HG02798 (cell line): Measurements from ENCODE around the gene ENTPD5.
"Not testable (repeated sequence)": the region's sequence is repeated elsewhere in the genome, so short reads cannot be mapped to it uniquely, and the experiment has no call there.

ENCODE experiments used
- ATAC-seq: cut with Tn5 transposase; IDR thresholded peaks from one replicate; pipeline ENCODE4 v1.9.1; 2021; ENCODE audit warnings: mild to moderate bottlenecking; ENCODE audit not compliant: unreplicated experiment, poor library complexity

The ENTPD5 gene

GRCh38 chr14:74008843-74009499 is 10.1 kb downstream of the ENTPD5 start:
- ATAC-seq = no peak

- ATAC-seq = not testable (repeated sequence)
These were observed 13.4 kb downstream of the ENTPD5 start for GRCh38 chr14:74005664-74006063.

GRCh38 chr14:73998726-73999125 is 20.4 kb downstream of the ENTPD5 start:
- no peak for ATAC-seq

GRCh38 chr14:73997944-73998447 is 21.1 kb downstream of the ENTPD5 start:
- ATAC-seq = no peak

- ATAC-seq = no peak
These were observed 21.8 kb downstream of the ENTPD5 start for GRCh38 chr14:73997108-73997943.

GRCh38 chr14:73996731-73997107 is 22.4 kb downstream of the ENTPD5 start:
- ATAC-seq = no peak

GRCh38 chr14:73995977-73996378 is 23.1 kb downstream of the ENTPD5 start:
- ATAC-seq = no peak

- not testable (repeated sequence) for ATAC-seq
These were observed 24.2 kb downstream of the ENTPD5 start for GRCh38 chr14:73994926-73995325.

- ATAC-seq = no peak
These were observed 28.0 kb downstream of the ENTPD5 start for GRCh38 chr14:73991092-73991491.

- ATAC-seq = not testable (repeated sequence)
These were observed 30.4 kb downstream of the ENTPD5 start for GRCh38 chr14:73988656-73989055.

- no peak for ATAC-seq
These were observed 31.0 kb downstream of the ENTPD5 start for GRCh38 chr14:73988065-73988464.

- no peak for ATAC-seq
These were observed 41.2 kb downstream of the ENTPD5 start for GRCh38 chr14:73977896-73978295.

- ATAC-seq = no peak
These were observed 43.0 kb downstream of the ENTPD5 start for GRCh38 chr14:73976125-73976524.

- ATAC-seq = no peak
These were observed 45.6 kb downstream of the ENTPD5 start for GRCh38 chr14:73973497-73973896.

GRCh38 chr14:73968885-73969284 is 50.2 kb downstream of the ENTPD5 start:
- no peak for ATAC-seq

- ATAC-seq = no peak
These were observed 53.9 kb downstream of the ENTPD5 start for GRCh38 chr14:73965216-73965615.

- no peak for ATAC-seq
These were observed 57.9 kb downstream of the ENTPD5 start for GRCh38 chr14:73961192-73961591.

GRCh38 chr14:73958591-73958990 is 60.5 kb downstream of the ENTPD5 start:
- ATAC-seq = no peak

- ATAC-seq = no peak
These were observed 63.4 kb downstream of the ENTPD5 start for GRCh38 chr14:73955674-73956073.

GRCh38 chr14:73953731-73954130 is 65.4 kb downstream of the ENTPD5 start:
- ATAC-seq = no peak
